ENCODE results near the gene NCOA6.

DNA sequence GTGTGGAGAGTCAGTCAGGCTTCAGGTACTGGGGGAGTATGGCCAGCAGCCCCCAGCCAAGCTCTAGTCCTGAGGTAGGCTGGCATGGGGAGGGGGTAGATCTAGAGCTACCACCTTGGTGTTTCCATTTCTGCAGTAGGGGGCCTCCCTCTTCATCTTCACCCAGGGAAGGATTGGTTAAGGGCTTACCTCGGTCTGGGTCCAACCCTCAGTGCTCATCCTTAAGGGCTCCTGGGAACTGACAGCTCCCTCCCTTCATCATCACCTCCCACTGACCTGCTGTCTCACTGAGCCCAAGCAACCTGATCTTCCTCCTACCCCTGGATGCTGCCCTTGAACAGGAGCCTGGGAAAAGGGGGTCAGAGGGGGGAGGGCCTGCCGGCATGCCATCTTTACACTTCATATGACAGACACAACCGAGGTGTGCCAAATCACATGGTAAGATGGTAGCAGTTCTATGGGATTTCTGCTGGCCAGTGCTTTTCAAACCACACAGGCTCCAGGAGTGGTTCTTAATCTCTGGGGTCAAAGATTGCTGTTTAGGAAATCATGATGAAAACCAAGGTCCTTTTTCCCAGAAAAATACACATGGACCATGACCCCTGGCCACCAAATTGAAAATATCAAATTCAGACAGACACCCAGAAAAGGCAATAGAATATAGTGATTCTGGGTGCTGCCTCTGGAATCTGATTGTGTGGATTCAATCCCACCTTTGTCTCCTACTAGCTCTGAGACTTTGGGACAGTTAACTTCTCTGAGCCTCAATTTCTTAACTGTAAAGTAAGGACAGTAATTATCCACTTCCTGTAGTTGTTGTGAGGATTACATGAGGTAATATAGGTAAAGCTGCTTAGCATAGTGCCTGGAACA, 118.3 kb downstream of the NCOA6 start:
- TF ChIP-seq POLR2AphosphoS5 (IDR thresholded peaks at IDR 0.05; ENCODE audit: low read depth, low read length): no peak
- no peak for TF ChIP-seq POLR2A (IDR thresholded peaks at IDR 0.05; ENCODE audit: low read depth, low read length)
- TF ChIP-seq TAF1 (IDR thresholded peaks at IDR 0.05; ENCODE audit: borderline replicate concordance, low read depth, low read length): no peak

Data from GM12892 (cell line).